PC-9 (cell line): ENCODE results near the gene CDH13.

ENCODE experiments used
- EZH2 ChIP-seq: fragments of 200-600 bp; sonication (generic); IDR thresholded peaks from 2 replicates; pipeline ENCODE4 v1.8.0; 2017; ENCODE audit warnings: antibody characterized with exemption, low read depth
- TF ChIP-seq, protein P1 (sequence below): fragments of 200-600 bp; sonication (generic); conservative IDR thresholded peaks from 2 replicates; pipeline ENCODE4 v1.6.1; 2017; ENCODE audit warnings: mixed run types, antibody characterized with exemption, mild to moderate bottlenecking, moderate library complexity

GRCh38 chr16:83100679-83101078 is 473.9 kb downstream of the CDH13 start:
- TF ChIP-seq, protein P1, sequence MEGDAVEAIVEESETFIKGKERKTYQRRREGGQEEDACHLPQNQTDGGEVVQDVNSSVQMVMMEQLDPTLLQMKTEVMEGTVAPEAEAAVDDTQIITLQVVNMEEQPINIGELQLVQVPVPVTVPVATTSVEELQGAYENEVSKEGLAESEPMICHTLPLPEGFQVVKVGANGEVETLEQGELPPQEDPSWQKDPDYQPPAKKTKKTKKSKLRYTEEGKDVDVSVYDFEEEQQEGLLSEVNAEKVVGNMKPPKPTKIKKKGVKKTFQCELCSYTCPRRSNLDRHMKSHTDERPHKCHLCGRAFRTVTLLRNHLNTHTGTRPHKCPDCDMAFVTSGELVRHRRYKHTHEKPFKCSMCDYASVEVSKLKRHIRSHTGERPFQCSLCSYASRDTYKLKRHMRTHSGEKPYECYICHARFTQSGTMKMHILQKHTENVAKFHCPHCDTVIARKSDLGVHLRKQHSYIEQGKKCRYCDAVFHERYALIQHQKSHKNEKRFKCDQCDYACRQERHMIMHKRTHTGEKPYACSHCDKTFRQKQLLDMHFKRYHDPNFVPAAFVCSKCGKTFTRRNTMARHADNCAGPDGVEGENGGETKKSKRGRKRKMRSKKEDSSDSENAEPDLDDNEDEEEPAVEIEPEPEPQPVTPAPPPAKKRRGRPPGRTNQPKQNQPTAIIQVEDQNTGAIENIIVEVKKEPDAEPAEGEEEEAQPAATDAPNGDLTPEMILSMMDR = no peak
- TF ChIP-seq EZH2 = no peak
